ENCODE data around the gene BRIP1.

Gene BRIP1

DNA sequence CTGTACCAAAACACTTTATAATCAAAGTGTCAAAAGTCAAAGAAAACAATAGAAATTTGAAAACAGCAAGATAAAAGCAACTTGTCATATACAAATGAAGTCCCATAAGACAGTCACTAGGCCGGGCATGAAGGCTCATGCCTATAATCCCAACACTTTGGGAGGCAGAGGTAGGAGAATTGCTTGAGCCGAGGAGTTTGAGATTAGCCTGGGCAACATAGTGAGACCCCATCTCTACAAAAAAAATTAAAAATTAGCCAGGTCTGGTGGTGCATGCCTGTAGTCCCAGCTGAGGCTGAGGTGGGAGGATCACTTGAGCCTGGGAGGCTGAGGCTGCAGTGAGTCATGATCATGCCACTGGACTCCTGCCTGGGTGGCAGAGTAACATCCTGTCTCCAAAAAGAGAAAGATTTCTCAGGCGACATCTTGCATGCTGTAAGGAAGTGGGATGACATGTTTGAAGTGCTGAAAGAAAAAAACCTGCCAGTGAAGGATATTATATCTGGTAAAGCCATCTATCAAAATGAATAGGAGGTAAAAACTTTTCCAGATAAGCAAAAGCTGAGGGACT, 173.6 kb downstream of the BRIP1 start:
- no peak for DNase-seq (ENCODE audit: low read depth)
- in situ Hi-C loops (cut with HindIII; ENCODE audit: low sequenced_read_pairs): no loop called here
- TF ChIP-seq, protein P1, sequence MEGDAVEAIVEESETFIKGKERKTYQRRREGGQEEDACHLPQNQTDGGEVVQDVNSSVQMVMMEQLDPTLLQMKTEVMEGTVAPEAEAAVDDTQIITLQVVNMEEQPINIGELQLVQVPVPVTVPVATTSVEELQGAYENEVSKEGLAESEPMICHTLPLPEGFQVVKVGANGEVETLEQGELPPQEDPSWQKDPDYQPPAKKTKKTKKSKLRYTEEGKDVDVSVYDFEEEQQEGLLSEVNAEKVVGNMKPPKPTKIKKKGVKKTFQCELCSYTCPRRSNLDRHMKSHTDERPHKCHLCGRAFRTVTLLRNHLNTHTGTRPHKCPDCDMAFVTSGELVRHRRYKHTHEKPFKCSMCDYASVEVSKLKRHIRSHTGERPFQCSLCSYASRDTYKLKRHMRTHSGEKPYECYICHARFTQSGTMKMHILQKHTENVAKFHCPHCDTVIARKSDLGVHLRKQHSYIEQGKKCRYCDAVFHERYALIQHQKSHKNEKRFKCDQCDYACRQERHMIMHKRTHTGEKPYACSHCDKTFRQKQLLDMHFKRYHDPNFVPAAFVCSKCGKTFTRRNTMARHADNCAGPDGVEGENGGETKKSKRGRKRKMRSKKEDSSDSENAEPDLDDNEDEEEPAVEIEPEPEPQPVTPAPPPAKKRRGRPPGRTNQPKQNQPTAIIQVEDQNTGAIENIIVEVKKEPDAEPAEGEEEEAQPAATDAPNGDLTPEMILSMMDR (IDR thresholded peaks at IDR 0.05; ENCODE audit: low read depth, low read length, missing control alignments): no peak

DNA sequence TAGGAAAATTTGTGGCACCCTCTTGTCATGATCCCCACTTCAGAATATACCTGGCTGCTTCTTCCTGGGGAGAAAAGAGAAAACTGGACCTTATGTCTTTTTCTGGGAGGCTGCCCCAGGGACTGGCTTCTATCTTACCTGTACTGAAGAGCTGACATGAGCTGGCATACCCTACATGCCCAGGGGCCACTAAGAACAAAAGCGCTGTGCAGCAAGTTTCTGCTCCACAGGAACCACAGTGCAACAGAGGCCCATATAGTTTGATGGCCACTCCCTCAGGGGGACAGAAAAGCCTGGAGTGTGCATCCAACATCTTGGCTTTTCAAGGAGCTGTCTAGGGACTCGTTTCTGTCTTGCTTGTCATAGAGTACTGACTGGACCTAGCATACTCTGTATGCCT, 175.6 kb downstream of the BRIP1 start:
- TF ChIP-seq, protein P1 (IDR thresholded peaks at IDR 0.05; ENCODE audit: low read depth, low read length, missing control alignments): no peak
- DNase-seq (ENCODE audit: low read depth): no peak
- in situ Hi-C loops (cut with HindIII; ENCODE audit: low sequenced_read_pairs): no loop called here
- H3K4me3 ChIP-seq (ENCODE audit: low read depth, low read length): no peak overlapping the region

More for the DNA sequence above, 173.6 kb downstream of the BRIP1 start:
- H3K4me3 ChIP-seq (ENCODE audit: low read depth, low read length): no peak overlapping the region

GRCh38 chr17:61686113-61686512, 177.2 kb downstream of the BRIP1 start:
- DNase-seq (ENCODE audit: low read depth): no peak
- TF ChIP-seq, protein P1 (IDR thresholded peaks at IDR 0.05; ENCODE audit: low read depth, low read length, missing control alignments): no peak
- no peak overlapping the region for H3K4me3 ChIP-seq (ENCODE audit: low read depth, low read length)
- in situ Hi-C loops (cut with HindIII; ENCODE audit: low sequenced_read_pairs): no loop called here

GRCh38 chr17:61684818-61685217, 178.5 kb downstream of the BRIP1 start:
- TF ChIP-seq, protein P1 (IDR thresholded peaks at IDR 0.05; ENCODE audit: low read depth, low read length, missing control alignments): no peak
- H3K4me3 ChIP-seq (ENCODE audit: low read depth, low read length): no peak overlapping the region
- DNase-seq (ENCODE audit: low read depth): no peak
- in situ Hi-C loops (cut with HindIII; ENCODE audit: low sequenced_read_pairs): no loop called here

GRCh38 chr17:61684172-61684571, 179.2 kb downstream of the BRIP1 start:
- no peak overlapping the region for H3K4me3 ChIP-seq (ENCODE audit: low read depth, low read length)
- TF ChIP-seq, protein P1 (IDR thresholded peaks at IDR 0.05; ENCODE audit: low read depth, low read length, missing control alignments): no peak
- in situ Hi-C loops (cut with HindIII; ENCODE audit: low sequenced_read_pairs): no loop called here
- DNase-seq (ENCODE audit: low read depth): no peak

DNA sequence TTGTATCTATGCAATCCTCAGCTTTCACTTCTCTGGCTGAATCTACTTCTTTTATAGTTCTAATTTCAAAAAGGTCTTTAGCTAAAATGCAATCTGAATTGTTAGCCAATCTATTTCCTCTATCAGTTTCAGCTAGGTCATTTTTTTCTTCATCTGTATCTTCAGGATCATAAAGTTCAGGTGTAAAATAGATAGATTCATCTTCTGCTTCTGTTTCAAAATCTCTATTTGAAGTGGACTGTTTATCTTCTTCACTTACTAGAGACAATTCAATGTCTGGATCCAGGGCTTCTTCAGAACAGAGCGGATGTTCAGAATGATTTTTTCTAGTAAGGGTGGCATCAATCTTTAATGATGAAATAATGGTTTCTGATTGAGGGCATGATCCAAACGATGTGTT, 179.9 kb downstream of the BRIP1 start:
- in situ Hi-C loops (cut with HindIII; ENCODE audit: low sequenced_read_pairs): no loop called here
- no peak for DNase-seq (ENCODE audit: low read depth)
- TF ChIP-seq, protein P1 (IDR thresholded peaks at IDR 0.05; ENCODE audit: low read depth, low read length, missing control alignments): no peak

More for the DNA sequence above, 179.9 kb downstream of the BRIP1 start:
- no peak overlapping the region for H3K4me3 ChIP-seq (ENCODE audit: low read depth, low read length)
